ENCODE data around the gene LCE3D.
"Not testable (repeated sequence)": the region's sequence is repeated elsewhere in the genome, so short reads cannot be mapped to it uniquely, and the experiment has no call there.

LCE3D gene

GRCh38 chr1:152580433-152580832 is at the start of gene LCE3D:
LCE3D (minus strand) TSS chr1:152580516; CDS start chr1:152579936, 580 bp downstream.
- DNase-seq, result no peak

- DNase-seq, result no peak
These were observed 46.4 kb upstream of the LCE3D start for GRCh38 chr1:152626744-152627143.

GRCh38 chr1:152623203-152623844 is 43.0 kb upstream of the LCE3D start:
- no peak for DNase-seq

- DNase-seq, result no peak
These were observed 42.5 kb upstream of the LCE3D start, which contains the start of gene LCE3A for GRCh38 chr1:152622803-152623202. LCE3A (minus strand) TSS chr1:152623103; CDS start chr1:152623103, 0 bp downstream.

GRCh38 chr1:152621993-152622392 is 41.7 kb upstream of the LCE3D start:
- no peak for DNase-seq

- DNase-seq, result no peak
These were observed 33.2 kb upstream of the LCE3D start, which contains the start of gene LCE3B for GRCh38 chr1:152613511-152613910. LCE3B (plus strand) TSS chr1:152613811; CDS start chr1:152613811, 0 bp downstream.

GRCh38 chr1:152599934-152600333 is 19.6 kb upstream of the LCE3D start, which contains the start of gene LCE3C:
LCE3C (plus strand) TSS chr1:152600234; CDS start chr1:152600732, 498 bp downstream.
- DNase-seq, result no peak

- no peak for DNase-seq
These were observed 16.7 kb upstream of the LCE3D start for GRCh38 chr1:152596986-152597385.

GRCh38 chr1:152585586-152585985 is 5.3 kb upstream of the LCE3D start:
- no peak for DNase-seq

GRCh38 chr1:152582647-152583046 is 2.3 kb upstream of the LCE3D start:
- no peak for DNase-seq

GRCh38 chr1:152579526-152579925 is 790 bp downstream of the LCE3D start:
- DNase-seq, result not testable (repeated sequence)

GRCh38 chr1:152577168-152577567 is 3.1 kb downstream of the LCE3D start:
- no peak for DNase-seq

GRCh38 chr1:152566681-152567080 is 13.6 kb downstream of the LCE3D start, which contains the start of gene LCE3E:
LCE3E (minus strand) TSS chr1:152566780; CDS start chr1:152566208, 572 bp downstream.
- no peak for DNase-seq

GRCh38 chr1:152565535-152566215 is 14.6 kb downstream of the LCE3D start:
- DNase-seq, result no peak

GRCh38 chr1:152565115-152565514 is 15.2 kb downstream of the LCE3D start:
- DNase-seq, result no peak

- not testable (repeated sequence) for DNase-seq
These were observed 32.0 kb downstream of the LCE3D start for GRCh38 chr1:152548358-152548757.

GRCh38 chr1:152546704-152547103 is 33.6 kb downstream of the LCE3D start:
- DNase-seq, result no peak

- DNase-seq, result no peak
These were observed 36.5 kb downstream of the LCE3D start for GRCh38 chr1:152543820-152544219.

GRCh38 chr1:152539901-152540300 is 40.4 kb downstream of the LCE3D start:
- no peak for DNase-seq

- DNase-seq, result no peak
These were observed 42.8 kb downstream of the LCE3D start for GRCh38 chr1:152537496-152537895.

- DNase-seq, result no peak
These were observed 44.5 kb downstream of the LCE3D start for GRCh38 chr1:152535774-152536173.

GRCh38 chr1:152533327-152533938 is 46.9 kb downstream of the LCE3D start:
- no peak for DNase-seq

Measured in activated effector memory CD4-positive, alpha-beta T cell treated with Interleukin-2 at 50 U/mL for 16 hours (primary cell).